Aorta (tissue), 5 donors: Measurements from ENCODE around the gene COG4. TPM values are rescaled to one million over a fixed set of nuclear protein-coding genes. Genes with fewer than 3 reads are reported as not detected.

Experiments used
- ATAC-seq: fragments of 200-7000 bp; cut with Tn5 transposase; one replicate; pipeline ENCODE4 v1.9.1; 2022; ENCODE audit warnings: moderate library complexity; ENCODE audit not compliant: low FRiP score
- DNase-seq, 2 donors: peaks; one replicate each; pipeline ENCODE4 v3.0.0-alpha.2; 2020
- H3K27ac ChIP-seq, 2 donors: one replicate each; pipeline ENCODE4 v1.5.1; 2013; ENCODE audit warnings: low read length in 2 of 2, mild to moderate bottlenecking in 2 of 2, moderate library complexity in 2 of 2, control low read depth in 1 of 2, inconsistent platforms in 1 of 2, low read depth in 1 of 2
- H3K27me3 ChIP-seq, 2 donors: one replicate each; pipeline ENCODE4 v1.6.1; 2013; ENCODE audit warnings: control low read depth in 1 of 2, low read length in 1 of 2, mild to moderate bottlenecking in 1 of 2, moderate library complexity in 1 of 2; ENCODE audit not compliant: insufficient read depth in 2 of 2, control insufficient read depth in 1 of 2
- H3K36me3 ChIP-seq, 2 donors: one replicate each; pipeline ENCODE4 v1.6.1; 2013; ENCODE audit warnings: control low read depth in 1 of 2, low read length in 1 of 2, mild to moderate bottlenecking in 1 of 2; ENCODE audit not compliant: insufficient read depth in 2 of 2, control insufficient read depth in 1 of 2
- H3K4me1 ChIP-seq, 2 donors: one replicate each; pipeline ENCODE4 v1.6.1; 2013; ENCODE audit warnings: low read length in 2 of 2, control low read depth in 1 of 2, mild to moderate bottlenecking in 1 of 2, moderate library complexity in 1 of 2; ENCODE audit not compliant: insufficient read depth in 2 of 2, control insufficient read depth in 1 of 2
- H3K4me3 ChIP-seq, 2 donors: one replicate each; pipeline ENCODE4 v1.5.1; 2013; ENCODE audit warnings: low read length in 2 of 2, control low read depth in 1 of 2, mild to moderate bottlenecking in 1 of 2
- H3K9me3 ChIP-seq: one replicate; pipeline ENCODE4 v1.6.1; 2013; ENCODE audit warnings: mild to moderate bottlenecking, low read length; ENCODE audit not compliant: control insufficient read depth
- WGBS, 2 donors: extraction: QIAGEN DNeasy Blood & Tissue Kit; methylation state at CpG; one replicate each; pipeline ENCODE4 v1.1.7; 2013; 5-methylcytosine and 5-hydroxymethylcytosine counted together
- intact Hi-C, 2 donors: fragments of 100-400 bp; cut with DNase I; formaldehyde crosslinking; loops; one replicate each; pipeline versions ENCODE4 v1.14.2 to v1.15.0; 2022
- polyA plus RNA-seq, 2 donors: library from polyadenylated mRNA; stranded (reverse); fragments of 200-250 nt; gene quantifications; one replicate each; pipeline ENCODE4 v1.2.3, GENCODE V29; 2013
- total RNA-seq, 2 donors: library from RNA; stranded (reverse); fragmentation: NEBNext Ultra II Directional; extraction: Animal tissue kit (Norgen Biotek cat#: 25700); gene quantifications; one replicate each; pipeline ENCODE4 v1.2.1, GENCODE V29; 2021
- donor health status: healthy with polysubstance abuse.
- donor health status: Bipolar disorder and iron deficiency.
- donor health status: DM: no; HTN: no; CAD: no.
- donor health status: DM: no; HTN: no; CAD: no.
- donor health status: DM: yes; HTN: yes; CAD: no.

The COG4 gene
- total and polyA plus RNA-seq, 4 donors = 18.2 to 96.2 (median 40.1) TPM

DNA sequence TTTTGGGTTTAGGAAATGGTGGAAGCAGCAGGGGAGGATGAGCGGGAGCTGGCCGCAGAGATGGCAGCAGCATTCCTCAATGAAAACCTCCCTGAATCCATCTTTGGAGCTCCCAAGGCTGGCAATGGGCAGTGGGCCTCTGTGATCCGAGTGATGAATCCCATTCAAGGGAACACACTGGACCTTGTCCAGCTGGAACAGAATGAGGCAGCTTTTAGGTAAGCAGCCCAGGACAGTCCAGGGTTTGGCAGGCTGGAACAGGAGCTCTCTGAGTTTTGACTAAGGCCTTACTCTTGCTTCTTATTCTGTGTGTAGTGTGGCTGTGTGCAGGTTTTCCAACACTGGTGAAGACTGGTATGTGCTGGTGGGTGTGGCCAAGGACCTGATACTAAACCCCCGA is 41.7 kb upstream of the COG4 start:
- no peaks in the 10 kb centered on the region for H3K27me3 ChIP-seq
- intact Hi-C loops = loop anchor here in 1 of 2 donors (5.0 kb wide), 1 partner anchor 38 kb away; no protein-coding TSS in a partner anchor
- ATAC-seq = no peak

DNA sequence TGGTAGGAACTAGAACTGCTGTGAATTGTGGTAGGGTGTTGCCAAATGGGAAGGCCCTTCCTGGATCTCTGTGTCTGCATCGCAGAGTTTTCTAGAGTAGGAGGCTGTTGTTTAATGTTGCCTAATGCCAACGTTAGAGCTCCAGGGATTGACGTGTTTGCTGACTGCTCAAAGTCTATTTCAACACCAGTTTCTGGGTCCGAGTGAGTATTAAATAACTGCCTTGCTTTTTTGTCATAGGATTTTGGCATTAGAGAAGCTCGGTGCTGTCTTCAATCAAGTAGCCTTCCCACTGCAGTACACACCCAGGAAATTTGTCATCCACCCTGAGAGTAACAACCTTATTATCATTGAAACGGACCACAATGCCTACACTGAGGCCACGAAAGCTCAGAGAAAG is 40.3 kb upstream of the COG4 start:
- 71 to 77% methylated on average over 7 of the region's 7 CpGs for WGBS, 2 donors
- no peaks in the 10 kb centered on the region for H3K9me3 ChIP-seq
- H3K27ac ChIP-seq = peak overlapping the region in 1 of 2 donors; percentile 31
- ATAC-seq (no peak), DNase-seq (no peak)
- intact Hi-C loops = no loop called here
- no peak overlapping the region for H3K4me3 ChIP-seq
- H3K27me3 ChIP-seq = no peaks in the 10 kb centered on the region
- H3K36me3 ChIP-seq = peaks cover 10 to 22% of the 10 kb centered on the region in 2 donors
- H3K4me1 ChIP-seq = no peaks in the 10 kb centered on the region

More for the DNA sequence above, 41.7 kb upstream of the COG4 start:
- no peak for DNase-seq
- H3K27ac ChIP-seq = no peak overlapping the region
- H3K4me1 ChIP-seq = no peaks in the 10 kb centered on the region
- no peak overlapping the region for H3K4me3 ChIP-seq
- 63 to 71% methylated on average over 4 of the region's 4 CpGs for WGBS, 2 donors
- peaks cover 10 to 30% of the 10 kb centered on the region in 2 donors for H3K36me3 ChIP-seq
- no peaks in the 10 kb centered on the region for H3K9me3 ChIP-seq

DNA sequence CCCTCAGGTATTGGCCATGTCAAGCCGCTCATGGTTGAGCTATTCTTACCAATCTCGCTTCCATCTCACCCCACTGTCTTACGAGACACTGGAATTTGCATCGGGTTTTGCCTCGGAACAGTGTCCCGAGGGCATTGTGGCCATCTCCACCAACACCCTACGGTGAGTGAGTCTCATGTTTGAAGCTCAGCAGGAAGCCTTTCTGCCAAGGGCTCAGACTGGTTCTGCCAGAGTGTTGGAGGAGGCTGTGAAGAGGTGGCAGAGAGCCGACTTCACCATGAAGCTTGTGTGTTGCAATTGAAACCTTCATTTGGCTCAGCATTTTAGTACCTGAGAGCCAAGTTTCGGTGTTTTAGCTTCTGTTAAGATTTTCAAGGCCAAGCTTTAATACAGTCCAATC is 38.3 kb upstream of the COG4 start:
- Histone ChIP-seq H3K27ac (no peak overlapping the region), H3K9me3 (no peaks in the 10 kb centered on the region), H3K36me3 (peaks cover 17 to 21% of the 10 kb centered on the region in 2 donors), H3K4me3 (no peak overlapping the region), H3K4me1 (no peaks in the 10 kb centered on the region), H3K27me3 (no peaks in the 10 kb centered on the region)
- 79 to 80% methylated on average over 9 of the region's 9 CpGs for WGBS, 2 donors
- no peak for ATAC-seq
- no peak for DNase-seq
- intact Hi-C loops = no loop called here

DNA sequence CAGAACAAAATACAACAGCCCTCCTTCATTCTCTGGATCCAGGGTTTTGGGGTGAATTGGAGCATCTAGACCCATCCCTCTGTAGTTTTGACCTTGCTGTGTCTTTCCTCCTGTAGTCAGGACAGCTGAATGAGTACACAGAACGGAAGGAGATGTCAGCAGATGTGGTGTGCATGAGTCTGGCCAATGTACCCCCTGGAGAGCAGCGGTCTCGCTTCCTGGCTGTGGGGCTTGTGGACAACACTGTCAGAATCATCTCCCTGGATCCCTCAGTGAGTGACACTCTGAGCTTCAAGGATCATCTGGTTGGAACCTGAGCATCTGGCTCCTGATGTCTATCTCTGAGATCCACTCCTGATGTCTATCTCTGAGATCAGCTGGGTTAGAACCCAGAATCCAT is 32.7 kb upstream of the COG4 start:
- peaks cover 12 to 16% of the 10 kb centered on the region in 2 donors for H3K36me3 ChIP-seq
- intact Hi-C loops = loop anchor here in 1 of 2 donors (10.0 kb wide), 1 partner anchor 191 kb away; no protein-coding TSS in a partner anchor
- DNase-seq (no peak), ATAC-seq (no peak)
- 84 to 86% methylated on average over 3 of the region's 3 CpGs for WGBS, 2 donors
- no peaks in the 10 kb centered on the region for H3K27me3 ChIP-seq
- H3K4me3 ChIP-seq = no peak overlapping the region
- no peaks in the 10 kb centered on the region for H3K9me3 ChIP-seq
- no peak overlapping the region for H3K27ac ChIP-seq
- no peaks in the 10 kb centered on the region for H3K4me1 ChIP-seq

GRCh38 chr16:70553645-70554044 is 30.3 kb upstream of the COG4 start:
- H3K27ac ChIP-seq = no peak overlapping the region
- ATAC-seq = no peak
- no peaks in the 10 kb centered on the region for H3K27me3 ChIP-seq
- peaks cover 9 to 13% of the 10 kb centered on the region in 2 donors for H3K36me3 ChIP-seq
- H3K9me3 ChIP-seq = no peaks in the 10 kb centered on the region
- intact Hi-C loops = loop anchor here in 1 of 2 donors (10.0 kb wide), 1 partner anchor 189 kb away; no protein-coding TSS in a partner anchor
- no peaks in the 10 kb centered on the region for H3K4me1 ChIP-seq
- H3K4me3 ChIP-seq = no peak overlapping the region
- no peak for DNase-seq

- ATAC-seq (no peak), DNase-seq (no peak)
- no peaks in the 10 kb centered on the region for H3K9me3 ChIP-seq
- H3K27ac ChIP-seq = no peak overlapping the region
- H3K27me3 ChIP-seq = no peaks in the 10 kb centered on the region
- 89 to 90% methylated on average over 8 of the region's 8 CpGs for WGBS, 2 donors
- H3K4me1 ChIP-seq = no peaks in the 10 kb centered on the region
- peaks cover 8 to 16% of the 10 kb centered on the region in 2 donors for H3K36me3 ChIP-seq
- H3K4me3 ChIP-seq = no peak overlapping the region
- intact Hi-C loops = loop anchor here in 1 of 2 donors (10.0 kb wide), 1 partner anchor 188 kb away; no protein-coding TSS in a partner anchor
These were observed 29.3 kb upstream of the COG4 start for GRCh38 chr16:70552675-70553074.

- Histone ChIP-seq H3K4me3 (no peak overlapping the region), H3K27me3 (no peaks in the 10 kb centered on the region), H3K27ac (no peak overlapping the region), H3K4me1 (no peaks in the 10 kb centered on the region), H3K36me3 (peaks cover 6 to 14% of the 10 kb centered on the region in 2 donors), H3K9me3 (no peaks in the 10 kb centered on the region)
- intact Hi-C loops = loop anchor here in 1 of 2 donors (10.0 kb wide), 1 partner anchor 187 kb away; no protein-coding TSS in a partner anchor
- DNase-seq = no peak
- no peak for ATAC-seq
- WGBS, 2 donors = 76 to 81% methylated on average over 3 of the region's 3 CpGs
These were observed 28.4 kb upstream of the COG4 start for GRCh38 chr16:70551788-70552187.

GRCh38 chr16:70550082-70550481 is 26.7 kb upstream of the COG4 start:
- H3K4me3 ChIP-seq = no peak overlapping the region
- H3K4me1 ChIP-seq = no peaks in the 10 kb centered on the region
- H3K27ac ChIP-seq = no peak overlapping the region
- ATAC-seq = no peak
- intact Hi-C loops = loop anchor here in 1 of 2 donors (10.0 kb wide), 1 partner anchor 185 kb away; no protein-coding TSS in a partner anchor
- no peak for DNase-seq
- no peaks in the 10 kb centered on the region for H3K9me3 ChIP-seq
- no peaks in the 10 kb centered on the region for H3K27me3 ChIP-seq
- 0 to 59% methylated on average over 1 of the region's 1 CpG for WGBS, 2 donors
- peaks cover 6 to 9% of the 10 kb centered on the region in 2 donors for H3K36me3 ChIP-seq

- H3K4me1 ChIP-seq = no peaks in the 10 kb centered on the region
- 58 to 70% methylated on average over 2 of the region's 2 CpGs for WGBS, 2 donors
- H3K4me3 ChIP-seq = no peak overlapping the region
- H3K36me3 ChIP-seq = peaks cover 6 to 9% of the 10 kb centered on the region in 2 donors
- DNase-seq (no peak), ATAC-seq (no peak)
- H3K27me3 ChIP-seq = no peaks in the 10 kb centered on the region
- intact Hi-C loops = loop anchor here in 1 of 2 donors (10.0 kb wide), 1 partner anchor 226 kb away; no protein-coding TSS in a partner anchor
- H3K27ac ChIP-seq = no peak overlapping the region
- H3K9me3 ChIP-seq = no peaks in the 10 kb centered on the region
These were observed 25.6 kb upstream of the COG4 start for GRCh38 chr16:70548936-70549335.
